Ovary (tissue), 3 donors: Measurements from ENCODE around the gene TOR1AIP1.

Source experiments
- CTCF ChIP-seq, 3 donors: fragments of 450-650 bp in 2 of 3; fragments of 200-600 bp in 1 of 3; IDR thresholded peaks; one replicate each; pipeline versions ENCODE4 v1.5.1 to v1.8.0; 2016 to 2022; ENCODE audit warnings: antibody characterized with exemption in 3 of 3, mild to moderate bottlenecking in 1 of 3
- EP300 ChIP-seq: sonication (generic); formaldehyde crosslinking; IDR thresholded peaks from one replicate; pipeline ENCODE4 v1.6.1; 2017; ENCODE audit warnings: antibody characterized with exemption
- donor health status: DM: no; HTN: no; CAD: no.

- TF ChIP-seq EP300 (no peak), CTCF (IDR thresholded peaks at IDR 0.05) (no peak)
Measured at GRCh38 chr1:179955731-179956130, 73.6 kb downstream of the TOR1AIP1 start.
